Liver (tissue), 9 donors: ENCODE data around the gene KATNIP. TPM values are rescaled to one million over a fixed set of nuclear protein-coding genes. Genes with fewer than 3 reads are reported as not detected.

ENCODE experiments used
- DNase-seq: peaks from one replicate; pipeline ENCODE4 v3.0.0-alpha.2; 2017; ENCODE audit warnings: low spot score
- H3K27ac ChIP-seq, 2 donors: one replicate each; pipeline ENCODE4 v1.7.0; 2013; ENCODE audit warnings: inconsistent platforms in 2 of 2, low read length in 2 of 2, control low read depth in 1 of 2, low read depth in 1 of 2, mild to moderate bottlenecking in 1 of 2
- H3K27me3 ChIP-seq, 4 donors: one replicate each; pipeline versions ENCODE4 v1.6.1 to v1.7.0; 2013; ENCODE audit warnings: low read length in 3 of 4, inconsistent platforms in 1 of 4, mild to moderate bottlenecking in 1 of 4, moderate library complexity in 1 of 4; ENCODE audit not compliant: control insufficient read depth in 4 of 4, insufficient read depth in 4 of 4
- H3K36me3 ChIP-seq, 4 donors: one replicate each; pipeline versions ENCODE4 v1.6.1 to v1.7.0; 2013; ENCODE audit warnings: low read length in 3 of 4, mild to moderate bottlenecking in 3 of 4, low read depth in 1 of 4, moderate library complexity in 1 of 4; ENCODE audit not compliant: control insufficient read depth in 4 of 4, insufficient read depth in 3 of 4
- H3K4me1 ChIP-seq, 4 donors: one replicate each; pipeline versions ENCODE4 v1.6.1 to v1.7.0; 2013; ENCODE audit warnings: low read length in 3 of 4, mild to moderate bottlenecking in 3 of 4, moderate library complexity in 1 of 4; ENCODE audit not compliant: control insufficient read depth in 4 of 4, insufficient read depth in 4 of 4
- H3K4me3 ChIP-seq, 3 donors: one replicate each; pipeline versions ENCODE4 v1.6.1 to v1.7.0; 2013; ENCODE audit warnings: low read length in 3 of 3, control low read depth in 1 of 3, low read depth in 1 of 3, mild to moderate bottlenecking in 1 of 3
- H3K9ac ChIP-seq, 2 donors: one replicate each; pipeline ENCODE4 v1.7.0; 2013; ENCODE audit warnings: low read length in 2 of 2, mild to moderate bottlenecking in 2 of 2, moderate library complexity in 2 of 2, control low read depth in 1 of 2, low read depth in 1 of 2
- H3K9me3 ChIP-seq, 4 donors: one replicate each; pipeline versions ENCODE4 v1.6.1 to v1.7.0; 2013; ENCODE audit warnings: low read length in 3 of 4; ENCODE audit not compliant: control insufficient read depth in 4 of 4
- EGR1 ChIP-seq, 2 donors: IDR thresholded peaks; 2 replicates each; pipeline ENCODE4 v1.6.1; 2016 to 2018; ENCODE audit warnings: antibody characterized with exemption in 2 of 2, low read depth in 2 of 2
- FOXA1 ChIP-seq: IDR thresholded peaks from 2 replicates; pipeline ENCODE4 v1.6.1; 2016; ENCODE audit warnings: antibody characterized with exemption
- FOXA2 ChIP-seq: IDR thresholded peaks from 2 replicates; pipeline ENCODE4 v1.6.1; 2016; ENCODE audit warnings: antibody characterized with exemption
- HNF4A ChIP-seq, 2 donors: conservative IDR thresholded peaks; 2 replicates each; pipeline ENCODE4 v1.6.1; 2016; ENCODE audit warnings: antibody characterized with exemption in 2 of 2, mild to moderate bottlenecking in 2 of 2
- HNF4G ChIP-seq: IDR thresholded peaks from 2 replicates; pipeline ENCODE4 v1.6.1; 2016; ENCODE audit warnings: antibody characterized with exemption
- JUND ChIP-seq, 2 donors: IDR thresholded peaks; 2 replicates each; pipeline ENCODE4 v1.6.1; 2016; ENCODE audit warnings: antibody characterized with exemption in 2 of 2
- MAX ChIP-seq: IDR thresholded peaks from 2 replicates; pipeline ENCODE4 v1.6.1; 2016; ENCODE audit warnings: antibody characterized with exemption
- NR2F2 ChIP-seq: IDR thresholded peaks from 2 replicates; pipeline ENCODE4 v1.6.1; 2016; ENCODE audit warnings: antibody characterized with exemption
- RAD21 ChIP-seq, 2 donors: IDR thresholded peaks; 2 replicates each; pipeline ENCODE4 v1.6.1; 2016; ENCODE audit warnings: antibody characterized with exemption in 2 of 2, mild to moderate bottlenecking in 2 of 2
- REST ChIP-seq: IDR thresholded peaks from 2 replicates; pipeline ENCODE4 v1.6.1; 2016; ENCODE audit warnings: antibody characterized with exemption, mild to moderate bottlenecking
- RXRA ChIP-seq, 2 donors: IDR thresholded peaks; 2 replicates each; pipeline ENCODE4 v1.6.1; 2017 to 2018; ENCODE audit warnings: antibody characterized with exemption in 2 of 2, mild to moderate bottlenecking in 1 of 2
- SP1 ChIP-seq: IDR thresholded peaks from 2 replicates; pipeline ENCODE4 v1.6.1; 2018; ENCODE audit warnings: antibody characterized with exemption, mild to moderate bottlenecking
- TAF1 ChIP-seq: conservative IDR thresholded peaks from 2 replicates; pipeline ENCODE4 v1.6.1; 2016; ENCODE audit warnings: antibody characterized with exemption, mild to moderate bottlenecking
- YY1 ChIP-seq: IDR thresholded peaks from 2 replicates; pipeline ENCODE4 v1.6.1; 2016; ENCODE audit warnings: antibody characterized with exemption, mild to moderate bottlenecking
- ZBTB33 ChIP-seq: IDR thresholded peaks from 2 replicates; pipeline ENCODE4 v1.6.1; 2016; ENCODE audit warnings: antibody characterized with exemption
- WGBS: extraction: QIAGEN DNeasy Blood & Tissue Kit; methylation state at CpG from one replicate; pipeline ENCODE4 v1.1.7; 2013; 5-methylcytosine and 5-hydroxymethylcytosine counted together
- polyA plus RNA-seq, 2 donors: library from polyadenylated mRNA; stranded (reverse) in 1 of 2; unstranded in 1 of 2; fragments of 200-250 nt in 1 of 2; fragments of >200 nt in 1 of 2; fragmentation: Nextera tagmentation in 1 of 2; extraction: Ambion mirVana in 1 of 2; gene quantifications; one replicate each; pipeline versions ENCODE4 v1.2.1 to v1.2.3, GENCODE V29; 2013 to 2015
- total RNA-seq, 2 donors: library from RNA; depleted of rRNA; stranded (reverse); fragments of >200 nt; gene quantifications; one replicate each; pipeline ENCODE4 v1.2.3, GENCODE V29; 2014
- TF ChIP-seq, protein P1 (sequence below): fragments of 150-350 bp; IDR thresholded peaks from 2 replicates; pipeline ENCODE4 v1.5.1; 2017; ENCODE audit warnings: improper control_type of control experiment, low read depth, low read length; ENCODE audit not compliant: missing input control
- TF ChIP-seq, protein P2 (sequence below): IDR thresholded peaks from 2 replicates; pipeline ENCODE4 v1.6.1; 2016; ENCODE audit warnings: antibody characterized with exemption
- donor health status: healthy.
- donor health status: healthy.
- donor health status: healthy.
- donor health status: healthy.
- donor health status: healthy.

The KATNIP gene
- total and polyA plus RNA-seq, 4 donors, result 2.0 to 6.5 (median 4.5) TPM

GRCh38 chr16:27586711-27587110 is 36.8 kb downstream of the KATNIP start:
- no peak for TF ChIP-seq NR2F2
- no peak for TF ChIP-seq FOXA2
- TF ChIP-seq HNF4G, result no peak
- TF ChIP-seq ZBTB33, result no peak
- TF ChIP-seq SP1, result no peak
- TF ChIP-seq YY1, result no peak
- no peak for TF ChIP-seq RXRA (IDR thresholded peaks at IDR 0.05)
- TF ChIP-seq HNF4A (conservative IDR thresholded peaks at IDR 0.05), result no peak
- TF ChIP-seq JUND (IDR thresholded peaks at IDR 0.05), result no peak
- no peak for TF ChIP-seq REST
- H3K9ac ChIP-seq, result no peak overlapping the region
- H3K27me3 ChIP-seq, result no peaks in the 10 kb centered on the region
- H3K9me3 ChIP-seq, result peaks cover 0 to 3% (median 0%) of the 10 kb centered on the region in 4 donors
- no peak for DNase-seq
- WGBS, result 86% methylated on average over 8 of the region's 8 CpGs
- H3K4me3 ChIP-seq, result no peak overlapping the region
- no peak overlapping the region for H3K27ac ChIP-seq
- no peaks in the 10 kb centered on the region for H3K4me1 ChIP-seq
- peaks cover 0 to 3% (median 0%) of the 10 kb centered on the region in 4 donors for H3K36me3 ChIP-seq

DNA sequence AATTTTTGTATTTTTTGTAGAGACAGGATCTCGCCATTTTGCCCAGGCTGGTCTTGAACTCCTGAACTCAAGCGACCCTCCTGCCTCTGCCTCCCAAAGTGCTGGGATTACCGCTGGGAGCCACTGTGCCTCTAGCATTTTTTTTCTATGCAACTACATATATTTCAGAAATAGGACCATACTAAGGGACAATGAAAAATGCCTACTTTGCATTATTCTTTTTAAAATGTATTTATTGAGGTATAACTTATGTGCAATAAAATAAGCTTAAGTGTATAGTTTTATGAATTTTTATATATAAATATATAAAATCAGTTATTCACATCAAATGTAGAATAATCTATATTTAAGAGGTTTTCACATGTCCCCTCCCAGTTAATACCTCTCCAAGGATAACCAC is 38.1 kb downstream of the KATNIP start:
- H3K9ac ChIP-seq, result no peak overlapping the region
- peaks cover 0 to 3% (median 0%) of the 10 kb centered on the region in 4 donors for H3K9me3 ChIP-seq
- no peak for DNase-seq
- WGBS, result 99% methylated on average over 3 of the region's 3 CpGs
- H3K27me3 ChIP-seq, result no peaks in the 10 kb centered on the region
- H3K4me3 ChIP-seq, result no peak overlapping the region
- no peaks in the 10 kb centered on the region for H3K4me1 ChIP-seq
- H3K36me3 ChIP-seq, result no peaks in the 10 kb centered on the region
- no peak overlapping the region for H3K27ac ChIP-seq
- TF ChIP-seq EGR1 (IDR thresholded peaks at IDR 0.05; ENCODE audit: low read depth in 2 of 2) (no peak), NR2F2 (no peak), FOXA1 (no peak), MAX (no peak), SP1 (no peak), TAF1 (no peak), ZBTB33 (no peak), HNF4A (conservative IDR thresholded peaks at IDR 0.05) (no peak), RXRA (IDR thresholded peaks at IDR 0.05) (no peak), YY1 (no peak), REST (no peak), JUND (IDR thresholded peaks at IDR 0.05) (no peak), RAD21 (IDR thresholded peaks at IDR 0.05) (no peak), HNF4G (no peak)
- TF ChIP-seq, protein P1, sequence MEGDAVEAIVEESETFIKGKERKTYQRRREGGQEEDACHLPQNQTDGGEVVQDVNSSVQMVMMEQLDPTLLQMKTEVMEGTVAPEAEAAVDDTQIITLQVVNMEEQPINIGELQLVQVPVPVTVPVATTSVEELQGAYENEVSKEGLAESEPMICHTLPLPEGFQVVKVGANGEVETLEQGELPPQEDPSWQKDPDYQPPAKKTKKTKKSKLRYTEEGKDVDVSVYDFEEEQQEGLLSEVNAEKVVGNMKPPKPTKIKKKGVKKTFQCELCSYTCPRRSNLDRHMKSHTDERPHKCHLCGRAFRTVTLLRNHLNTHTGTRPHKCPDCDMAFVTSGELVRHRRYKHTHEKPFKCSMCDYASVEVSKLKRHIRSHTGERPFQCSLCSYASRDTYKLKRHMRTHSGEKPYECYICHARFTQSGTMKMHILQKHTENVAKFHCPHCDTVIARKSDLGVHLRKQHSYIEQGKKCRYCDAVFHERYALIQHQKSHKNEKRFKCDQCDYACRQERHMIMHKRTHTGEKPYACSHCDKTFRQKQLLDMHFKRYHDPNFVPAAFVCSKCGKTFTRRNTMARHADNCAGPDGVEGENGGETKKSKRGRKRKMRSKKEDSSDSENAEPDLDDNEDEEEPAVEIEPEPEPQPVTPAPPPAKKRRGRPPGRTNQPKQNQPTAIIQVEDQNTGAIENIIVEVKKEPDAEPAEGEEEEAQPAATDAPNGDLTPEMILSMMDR, result no peak
- TF ChIP-seq, protein P2, sequence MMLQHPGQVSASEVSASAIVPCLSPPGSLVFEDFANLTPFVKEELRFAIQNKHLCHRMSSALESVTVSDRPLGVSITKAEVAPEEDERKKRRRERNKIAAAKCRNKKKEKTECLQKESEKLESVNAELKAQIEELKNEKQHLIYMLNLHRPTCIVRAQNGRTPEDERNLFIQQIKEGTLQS, result no peak
